GM23338 (cell line): ENCODE measurements around the gene KDM4C. TPM values are rescaled to one million over a fixed set of nuclear protein-coding genes. Genes with fewer than 3 reads are reported as not detected.

Experiments used
- ATAC-seq: fragments of 200-7000 bp; cut with Tn5 transposase; 3 replicates; pipeline ENCODE4 v1.9.1; 2020
- DNase-seq: peaks from one replicate; pipeline ENCODE4 v3.0.0-alpha.2; 2015; ENCODE audit warnings: low spot score
- H2AFZ ChIP-seq: fragments of 200-600 bp; sonication (generic); 2 replicates; pipeline ENCODE4 v1.8.0; 2016; ENCODE audit warnings: antibody characterized with exemption, mild to moderate bottlenecking, moderate library complexity
- H3F3A ChIP-seq: fragments of 200-600 bp; sonication (generic); replicated peaks from 2 replicates; pipeline ENCODE4 v1.8.0; 2017; ENCODE audit warnings: antibody characterized with exemption, mixed run types, low read depth
- H3K27ac ChIP-seq: fragments of 200-600 bp; sonication (generic); 2 replicates; pipeline ENCODE4 v1.6.1; 2016; ENCODE audit warnings: low read depth
- H3K27me3 ChIP-seq: fragments of 200-600 bp; sonication (generic); 2 replicates; pipeline ENCODE4 v1.8.0; 2016; ENCODE audit warnings: mild to moderate bottlenecking, mixed run types, moderate library complexity; ENCODE audit not compliant: insufficient read depth
- H3K36me3 ChIP-seq: fragments of 200-600 bp; sonication (generic); 2 replicates; pipeline ENCODE4 v1.8.0; 2016; ENCODE audit warnings: mild to moderate bottlenecking; ENCODE audit not compliant: insufficient read depth
- H3K4me1 ChIP-seq: fragments of 200-600 bp; sonication (generic); 2 replicates; pipeline ENCODE4 v1.8.0; 2016; ENCODE audit warnings: mild to moderate bottlenecking, moderate library complexity; ENCODE audit not compliant: insufficient read depth
- H3K4me2 ChIP-seq: fragments of 200-600 bp; sonication (generic); 2 replicates; pipeline ENCODE4 v1.7.1; 2017; ENCODE audit warnings: mixed run types
- H3K4me3 ChIP-seq: fragments of 200-600 bp; sonication (generic); 2 replicates; pipeline ENCODE4 v1.6.1; 2016; ENCODE audit warnings: mixed run types
- H3K79me2 ChIP-seq: fragments of 200-600 bp; sonication (generic); replicated peaks from 2 replicates; pipeline ENCODE4 v1.8.0; 2017; ENCODE audit warnings: mild to moderate bottlenecking; ENCODE audit not compliant: insufficient read depth
- H3K9me2 ChIP-seq: fragments of 200-600 bp; sonication (generic); 2 replicates; pipeline ENCODE4 v1.8.0; 2017; ENCODE audit not compliant: insufficient read depth
- H4K20me1 ChIP-seq: fragments of 200-600 bp; sonication (generic); replicated peaks from 2 replicates; pipeline ENCODE4 v1.8.0; 2017; ENCODE audit warnings: mild to moderate bottlenecking; ENCODE audit not compliant: insufficient read depth
- H3K27ac Mint-ChIP-seq: 2 replicates; pipeline ENCODE4 v1.8.0; 2020; ENCODE audit warnings: inconsistent platforms, mild to moderate bottlenecking, moderate library complexity, mixed read lengths
- H3K27me3 Mint-ChIP-seq: 3 replicates; pipeline ENCODE4 v1.8.0; 2022; ENCODE audit warnings: low read depth, mild to moderate bottlenecking, moderate library complexity, mixed read lengths, inconsistent platforms; ENCODE audit not compliant: insufficient read depth, poor library complexity
- H3K36me3 Mint-ChIP-seq: 3 replicates; pipeline ENCODE4 v1.8.0; 2021; ENCODE audit warnings: low read depth, mild to moderate bottlenecking, inconsistent platforms, moderate library complexity, mixed read lengths
- H3K4me1 Mint-ChIP-seq: 3 replicates; pipeline ENCODE4 v1.8.0; 2020; ENCODE audit warnings: mild to moderate bottlenecking, inconsistent platforms, mixed read lengths
- H3K4me3 Mint-ChIP-seq: 3 replicates; pipeline ENCODE4 v1.8.0; 2021; ENCODE audit warnings: moderate library complexity, mild to moderate bottlenecking, inconsistent platforms, mixed read lengths
- H3K9me3 Mint-ChIP-seq: 3 replicates; pipeline ENCODE4 v1.8.0; 2020; ENCODE audit warnings: moderate library complexity, mild to moderate bottlenecking, inconsistent platforms, mixed read lengths
- CREB1 ChIP-seq: fragments of 250-450 bp; sonication (Bioruptor Pico); IDR thresholded peaks from 2 replicates; pipeline ENCODE4 v1.5.0; 2020; ENCODE audit warnings: low read depth, mild to moderate bottlenecking, moderate library complexity
- EZH2 ChIP-seq: fragments of 200-600 bp; sonication (generic); IDR thresholded peaks from one replicate; pipeline ENCODE4 v1.8.0; 2017; ENCODE audit warnings: antibody characterized with exemption, mild to moderate bottlenecking, low read depth; ENCODE audit not compliant: unreplicated experiment
- EZH2phosphoT487 ChIP-seq: fragments of 200-600 bp; sonication (generic); IDR thresholded peaks from one replicate; pipeline ENCODE4 v1.8.1; 2018; ENCODE audit warnings: antibody characterized with exemption; ENCODE audit not compliant: unreplicated experiment
- JUNB ChIP-seq: IDR thresholded peaks from one replicate; pipeline ENCODE4 v1.6.1; 2016; ENCODE audit warnings: antibody characterized with exemption; ENCODE audit not compliant: unreplicated experiment
- NANOG ChIP-seq: IDR thresholded peaks from 2 replicates; pipeline ENCODE4 v1.6.1; 2016; ENCODE audit warnings: antibody characterized with exemption, borderline replicate concordance
- POLR2AphosphoS5 ChIP-seq: IDR thresholded peaks from 2 replicates; pipeline ENCODE4 v1.6.1; 2016; ENCODE audit warnings: antibody characterized with exemption, low read depth
- REST ChIP-seq: IDR thresholded peaks from one replicate; pipeline ENCODE4 v1.6.1; 2018; ENCODE audit warnings: antibody characterized with exemption; ENCODE audit not compliant: unreplicated experiment
- STAT1 ChIP-seq: IDR thresholded peaks from one replicate; pipeline ENCODE4 v1.6.1; 2016; ENCODE audit warnings: antibody characterized with exemption; ENCODE audit not compliant: unreplicated experiment
- ZNF114 ChIP-seq: fragments of 250-450 bp; sonication (Bioruptor Pico); IDR thresholded peaks from 2 replicates; pipeline ENCODE4 v1.5.0; 2020; ENCODE audit warnings: mild to moderate bottlenecking, moderate library complexity
- ZNF331 ChIP-seq: fragments of 250-450 bp; sonication (Bioruptor Pico); IDR thresholded peaks from 2 replicates; pipeline ENCODE4 v1.5.0; 2020; ENCODE audit warnings: low read depth, mild to moderate bottlenecking, moderate library complexity
- ZNF462 ChIP-seq: fragments of 250-450 bp; sonication (Bioruptor Pico); IDR thresholded peaks from 2 replicates; pipeline ENCODE4 v1.5.0; 2020; ENCODE audit warnings: mild to moderate bottlenecking, moderate library complexity
- polyA plus RNA-seq: library from polyadenylated mRNA; unstranded; fragments of >200 nt; fragmentation: Nextera tagmentation; extraction: Ambion mirVana; gene quantifications from 2 replicates; pipeline ENCODE4 v1.2.1, GENCODE V29; 2016
- total RNA-seq: library from RNA; depleted of rRNA; stranded (reverse); fragments of >200 nt; shearing (Covaris generic); gene quantifications from 2 replicates; pipeline ENCODE4 v1.2.3, GENCODE V29; 2014
- TF ChIP-seq, protein P1 (sequence below): IDR thresholded peaks from 2 replicates; pipeline ENCODE4 v1.6.1; 2016; ENCODE audit warnings: antibody characterized with exemption
- TF ChIP-seq, protein P2 (sequence below), 2 experiments: fragments of 200-600 bp in 1 of 2; sonication (generic) in 1 of 2; conservative IDR thresholded peaks; 2 replicates each; pipeline versions ENCODE4 v1.5.1 to v1.6.1; 2016 to 2017; ENCODE audit warnings: antibody characterized with exemption in 2 of 2, low read depth in 2 of 2, mild to moderate bottlenecking in 2 of 2, moderate library complexity in 1 of 2

The KDM4C gene
- total and polyA plus RNA-seq, 2 experiments from 2014 or later: 12.0 to 43.8 TPM

DNA sequence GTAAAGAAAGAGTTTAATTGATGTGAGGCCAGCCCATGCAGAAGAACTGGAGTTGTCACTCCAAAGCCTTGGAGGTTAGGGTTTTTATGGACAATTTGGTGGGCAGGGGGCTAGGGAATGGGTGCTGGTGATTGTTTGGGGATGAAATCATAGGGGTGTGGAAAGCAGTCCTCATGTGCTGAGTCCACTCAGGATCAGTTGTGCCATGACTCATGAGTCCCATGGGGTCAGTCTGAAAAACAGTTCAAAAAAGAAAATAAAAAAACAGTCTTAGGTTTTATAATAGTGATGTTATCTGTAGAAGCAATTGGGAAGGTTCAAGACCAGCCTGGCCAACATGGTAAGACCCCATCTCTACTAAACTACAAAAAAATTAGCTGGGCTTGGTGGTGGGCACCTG, 162.3 kb downstream of the KDM4C start:
- H3K79me2 ChIP-seq: peaks cover 5% of the 10 kb centered on the region; the same call in 1 of the 2 replicates
- Mint-ChIP-seq H3K27me3 (peaks cover 2% of the 10 kb centered on the region), H3K4me1 (peaks cover 12% of the 10 kb centered on the region), H3K36me3 (no peaks in the 10 kb centered on the region), H3K4me3 (no peak overlapping the region), H3K27ac (no peak overlapping the region), H3K9me3 (no peaks in the 10 kb centered on the region)
- H3K4me3 ChIP-seq: no peak overlapping the region
- TF ChIP-seq ZNF462 (CRISPR knock-in tag): no peak
- TF ChIP-seq NANOG: no peak
- no peak for TF ChIP-seq EZH2phosphoT487
- no peak for TF ChIP-seq STAT1
- TF ChIP-seq CREB1 (CRISPR knock-in tag): no peak
- no peak for TF ChIP-seq EZH2
- TF ChIP-seq ZNF331: no peak
- no peak for TF ChIP-seq ZNF114 (CRISPR knock-in tag)
- TF ChIP-seq REST: no peak
- no peak for TF ChIP-seq POLR2AphosphoS5
- TF ChIP-seq JUNB: no peak
- TF ChIP-seq, protein P1, sequence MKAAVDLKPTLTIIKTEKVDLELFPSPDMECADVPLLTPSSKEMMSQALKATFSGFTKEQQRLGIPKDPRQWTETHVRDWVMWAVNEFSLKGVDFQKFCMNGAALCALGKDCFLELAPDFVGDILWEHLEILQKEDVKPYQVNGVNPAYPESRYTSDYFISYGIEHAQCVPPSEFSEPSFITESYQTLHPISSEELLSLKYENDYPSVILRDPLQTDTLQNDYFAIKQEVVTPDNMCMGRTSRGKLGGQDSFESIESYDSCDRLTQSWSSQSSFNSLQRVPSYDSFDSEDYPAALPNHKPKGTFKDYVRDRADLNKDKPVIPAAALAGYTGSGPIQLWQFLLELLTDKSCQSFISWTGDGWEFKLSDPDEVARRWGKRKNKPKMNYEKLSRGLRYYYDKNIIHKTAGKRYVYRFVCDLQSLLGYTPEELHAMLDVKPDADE: no peak
- TF ChIP-seq, protein P2, sequence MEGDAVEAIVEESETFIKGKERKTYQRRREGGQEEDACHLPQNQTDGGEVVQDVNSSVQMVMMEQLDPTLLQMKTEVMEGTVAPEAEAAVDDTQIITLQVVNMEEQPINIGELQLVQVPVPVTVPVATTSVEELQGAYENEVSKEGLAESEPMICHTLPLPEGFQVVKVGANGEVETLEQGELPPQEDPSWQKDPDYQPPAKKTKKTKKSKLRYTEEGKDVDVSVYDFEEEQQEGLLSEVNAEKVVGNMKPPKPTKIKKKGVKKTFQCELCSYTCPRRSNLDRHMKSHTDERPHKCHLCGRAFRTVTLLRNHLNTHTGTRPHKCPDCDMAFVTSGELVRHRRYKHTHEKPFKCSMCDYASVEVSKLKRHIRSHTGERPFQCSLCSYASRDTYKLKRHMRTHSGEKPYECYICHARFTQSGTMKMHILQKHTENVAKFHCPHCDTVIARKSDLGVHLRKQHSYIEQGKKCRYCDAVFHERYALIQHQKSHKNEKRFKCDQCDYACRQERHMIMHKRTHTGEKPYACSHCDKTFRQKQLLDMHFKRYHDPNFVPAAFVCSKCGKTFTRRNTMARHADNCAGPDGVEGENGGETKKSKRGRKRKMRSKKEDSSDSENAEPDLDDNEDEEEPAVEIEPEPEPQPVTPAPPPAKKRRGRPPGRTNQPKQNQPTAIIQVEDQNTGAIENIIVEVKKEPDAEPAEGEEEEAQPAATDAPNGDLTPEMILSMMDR (conservative IDR thresholded peaks at IDR 0.05; ENCODE audit: low read depth in 2 of 2): no peak
- ATAC-seq (no peak), DNase-seq (no peak)
- H3K4me2 ChIP-seq: no peak overlapping the region
- H3K27me3 ChIP-seq: no peaks in the 10 kb centered on the region
- H3K4me1 ChIP-seq: peaks cover 9% of the 10 kb centered on the region
- H3K27ac ChIP-seq: no peak overlapping the region
- H4K20me1 ChIP-seq: peaks cover 2% of the 10 kb centered on the region
- no peak overlapping the region for H2AFZ ChIP-seq
- H3K36me3 ChIP-seq: no peaks in the 10 kb centered on the region
- H3K9me2 ChIP-seq: 0 out of 2 replicates have a peak, but pooled peaks cover 3% of the 10 kb centered on the region
- H3F3A ChIP-seq: no peaks in the 10 kb centered on the region
